Hepatocyte (in vitro differentiated cells): ENCODE results near the gene BTRC.

Source experiments
- CTCF ChIP-seq: fragments of 200-600 bp; sonication (generic); IDR thresholded peaks from 2 replicates; pipeline ENCODE4 v1.5.1; 2016; ENCODE audit warnings: antibody characterized with exemption, mild to moderate bottlenecking; ENCODE audit not compliant: poor library complexity
- EZH2 ChIP-seq: fragments of 200-600 bp; sonication (generic); IDR thresholded peaks from 2 replicates; pipeline ENCODE4 v1.6.1; 2016; ENCODE audit warnings: antibody characterized with exemption, mild to moderate bottlenecking, borderline replicate concordance
- EZH2phosphoT487 ChIP-seq: fragments of 200-600 bp; sonication (generic); IDR thresholded peaks from one replicate; pipeline ENCODE4 v1.6.1; 2018; ENCODE audit warnings: antibody characterized with exemption, mild to moderate bottlenecking, low read depth, moderate library complexity; ENCODE audit not compliant: unreplicated experiment, severe bottlenecking

- no peak for TF ChIP-seq CTCF
- no peak for TF ChIP-seq EZH2
- no peak for TF ChIP-seq EZH2phosphoT487
Measured at GRCh38 chr10:101304316-101304715, 49.6 kb upstream of the BTRC start.
